ENCODE measurements around the gene MPRIP. TPM values are rescaled to one million over a fixed set of nuclear protein-coding genes. Genes with fewer than 3 reads are reported as not detected.

Gene MPRIP
- total RNA-seq, 1 donor from 2014 or later: 345 TPM

DNA sequence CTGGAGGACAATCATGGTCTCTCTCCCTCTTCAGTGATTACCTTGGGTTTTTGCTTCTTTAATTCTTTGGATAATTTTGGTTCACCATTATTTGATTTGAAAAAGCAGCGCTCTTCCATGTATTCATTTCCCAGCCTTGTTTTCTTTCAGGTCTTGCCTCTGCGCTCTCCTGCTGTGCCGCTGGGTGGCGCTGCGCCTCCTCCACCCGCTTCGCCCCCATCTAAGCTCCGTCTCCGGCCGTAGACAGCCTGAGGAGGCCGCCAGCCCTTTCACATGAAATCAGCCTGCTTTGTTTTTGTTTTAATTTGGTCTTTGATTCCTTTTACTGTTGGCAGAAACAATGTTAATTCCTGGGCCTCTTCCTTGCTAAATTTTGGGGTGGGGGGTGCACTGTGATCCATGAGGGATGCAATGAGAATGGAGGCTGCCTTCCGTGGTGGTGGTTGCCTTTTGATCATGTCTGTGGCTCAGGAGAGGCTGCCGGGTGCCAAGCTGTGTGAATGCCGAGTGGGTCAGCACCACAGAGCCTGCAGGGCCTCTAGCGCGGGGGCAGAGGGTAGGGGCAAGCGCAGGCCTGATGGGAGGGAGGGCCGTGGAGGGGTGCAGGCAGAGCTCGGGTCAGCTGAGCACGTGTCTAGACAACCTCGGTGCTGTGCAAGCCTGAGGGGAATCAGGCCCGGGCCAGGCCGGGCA is 99.7 kb downstream of the MPRIP start:
- Mint-ChIP-seq H3K4me1 (ENCODE audit: low read depth) (peaks cover 26% of the 10 kb centered on the region), H3K27me3 (ENCODE audit: low read depth) (no peaks in the 10 kb centered on the region), H3K27ac (ENCODE audit: unreplicated experiment) (peak overlapping the region; percentile 2), H3K4me3 (ENCODE audit: unreplicated experiment) (no peak overlapping the region), H3K9me3 (ENCODE audit: low read depth) (no peaks in the 10 kb centered on the region), H3K36me3 (ENCODE audit: low read depth) (peaks cover 38% of the 10 kb centered on the region)
- TF ChIP-seq, protein P1, sequence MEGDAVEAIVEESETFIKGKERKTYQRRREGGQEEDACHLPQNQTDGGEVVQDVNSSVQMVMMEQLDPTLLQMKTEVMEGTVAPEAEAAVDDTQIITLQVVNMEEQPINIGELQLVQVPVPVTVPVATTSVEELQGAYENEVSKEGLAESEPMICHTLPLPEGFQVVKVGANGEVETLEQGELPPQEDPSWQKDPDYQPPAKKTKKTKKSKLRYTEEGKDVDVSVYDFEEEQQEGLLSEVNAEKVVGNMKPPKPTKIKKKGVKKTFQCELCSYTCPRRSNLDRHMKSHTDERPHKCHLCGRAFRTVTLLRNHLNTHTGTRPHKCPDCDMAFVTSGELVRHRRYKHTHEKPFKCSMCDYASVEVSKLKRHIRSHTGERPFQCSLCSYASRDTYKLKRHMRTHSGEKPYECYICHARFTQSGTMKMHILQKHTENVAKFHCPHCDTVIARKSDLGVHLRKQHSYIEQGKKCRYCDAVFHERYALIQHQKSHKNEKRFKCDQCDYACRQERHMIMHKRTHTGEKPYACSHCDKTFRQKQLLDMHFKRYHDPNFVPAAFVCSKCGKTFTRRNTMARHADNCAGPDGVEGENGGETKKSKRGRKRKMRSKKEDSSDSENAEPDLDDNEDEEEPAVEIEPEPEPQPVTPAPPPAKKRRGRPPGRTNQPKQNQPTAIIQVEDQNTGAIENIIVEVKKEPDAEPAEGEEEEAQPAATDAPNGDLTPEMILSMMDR (IDR thresholded peaks at IDR 0.05): peak; percentile 89
- no peak for DNase-seq (ENCODE audit: low spot score)

DNA sequence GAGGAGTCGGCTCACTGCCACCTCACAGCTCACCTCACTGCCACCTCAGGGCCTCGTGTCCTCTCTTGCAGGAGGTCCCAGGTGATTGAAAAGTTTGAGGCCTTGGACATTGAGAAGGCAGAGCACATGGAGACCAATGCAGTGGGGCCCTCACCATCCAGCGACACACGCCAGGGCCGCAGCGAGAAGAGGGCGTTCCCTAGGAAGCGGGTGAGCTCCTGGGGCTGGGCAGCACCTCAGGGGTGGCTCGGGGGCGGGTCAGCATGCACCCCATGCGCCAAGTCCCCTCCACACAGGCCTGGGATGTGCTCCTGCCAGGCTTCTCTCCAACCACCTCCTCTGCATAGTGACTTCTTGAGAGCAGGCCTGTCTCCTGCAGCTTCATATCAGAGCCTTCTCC is 100.3 kb downstream of the MPRIP start:
- Mint-ChIP-seq H3K9me3 (ENCODE audit: low read depth) (no peaks in the 10 kb centered on the region), H3K27me3 (ENCODE audit: low read depth) (no peaks in the 10 kb centered on the region), H3K4me1 (ENCODE audit: low read depth) (peaks cover 26% of the 10 kb centered on the region), H3K4me3 (ENCODE audit: unreplicated experiment) (no peak overlapping the region), H3K36me3 (ENCODE audit: low read depth) (peaks cover 40% of the 10 kb centered on the region), H3K27ac (ENCODE audit: unreplicated experiment) (no peak overlapping the region)
- TF ChIP-seq, protein P1 (IDR thresholded peaks at IDR 0.05): no peak
- DNase-seq (ENCODE audit: low spot score): no peak

DNA sequence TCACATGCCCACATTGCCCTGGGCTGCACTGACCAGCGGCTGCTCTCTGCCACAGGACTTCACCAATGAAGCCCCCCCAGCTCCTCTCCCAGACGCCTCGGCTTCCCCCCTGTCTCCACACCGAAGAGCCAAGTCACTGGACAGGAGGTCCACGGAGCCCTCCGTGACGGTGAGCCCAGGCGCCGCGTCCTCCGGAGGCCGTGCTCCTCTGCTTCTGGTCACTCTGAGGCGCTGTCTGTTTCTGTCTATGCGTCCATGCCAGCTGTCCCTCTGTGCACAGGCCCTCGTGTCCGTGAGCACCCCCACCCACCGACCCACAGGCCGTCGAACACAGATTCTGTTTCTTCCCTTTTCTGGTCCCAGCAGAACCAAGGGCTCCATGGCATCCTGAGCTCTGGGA is 101.2 kb downstream of the MPRIP start:
- no peak overlapping the region for H3K27ac Mint-ChIP-seq (ENCODE audit: unreplicated experiment)
- no peaks in the 10 kb centered on the region for H3K9me3 Mint-ChIP-seq (ENCODE audit: low read depth)
- peaks cover 26% of the 10 kb centered on the region for H3K4me1 Mint-ChIP-seq (ENCODE audit: low read depth)
- H3K4me3 Mint-ChIP-seq (ENCODE audit: unreplicated experiment): no peak overlapping the region
- no peaks in the 10 kb centered on the region for H3K27me3 Mint-ChIP-seq (ENCODE audit: low read depth)
- TF ChIP-seq, protein P1 (IDR thresholded peaks at IDR 0.05): no peak
- H3K36me3 Mint-ChIP-seq (ENCODE audit: low read depth): peaks cover 42% of the 10 kb centered on the region
- DNase-seq (ENCODE audit: low spot score): no peak

DNA sequence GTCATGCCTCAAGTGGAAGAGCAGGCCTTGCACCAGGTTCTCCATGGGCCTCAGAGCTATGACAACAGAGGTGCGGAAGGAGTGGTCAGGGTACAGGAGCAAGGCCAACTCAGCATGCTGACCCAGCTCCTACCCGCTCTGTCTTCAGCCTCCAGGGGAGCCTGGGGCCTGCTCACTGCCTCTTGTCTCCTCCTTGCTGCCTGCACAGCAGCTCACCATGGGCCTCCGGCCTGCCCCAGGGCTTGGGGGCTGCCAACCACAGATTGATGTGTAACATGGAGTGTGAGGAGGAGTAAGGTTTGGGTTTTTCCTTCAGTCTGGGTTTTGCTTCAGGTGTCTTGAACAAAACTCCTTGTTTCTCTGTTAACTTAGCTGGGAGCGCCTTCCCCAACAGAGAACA is 101.8 kb downstream of the MPRIP start:
- Mint-ChIP-seq H3K4me1 (ENCODE audit: low read depth) (peaks cover 26% of the 10 kb centered on the region), H3K27ac (ENCODE audit: unreplicated experiment) (no peak overlapping the region), H3K27me3 (ENCODE audit: low read depth) (no peaks in the 10 kb centered on the region), H3K9me3 (ENCODE audit: low read depth) (no peaks in the 10 kb centered on the region), H3K4me3 (ENCODE audit: unreplicated experiment) (no peak overlapping the region), H3K36me3 (ENCODE audit: low read depth) (peaks cover 40% of the 10 kb centered on the region)
- TF ChIP-seq, protein P1 (IDR thresholded peaks at IDR 0.05): no peak
- no peak for DNase-seq (ENCODE audit: low spot score)

DNA sequence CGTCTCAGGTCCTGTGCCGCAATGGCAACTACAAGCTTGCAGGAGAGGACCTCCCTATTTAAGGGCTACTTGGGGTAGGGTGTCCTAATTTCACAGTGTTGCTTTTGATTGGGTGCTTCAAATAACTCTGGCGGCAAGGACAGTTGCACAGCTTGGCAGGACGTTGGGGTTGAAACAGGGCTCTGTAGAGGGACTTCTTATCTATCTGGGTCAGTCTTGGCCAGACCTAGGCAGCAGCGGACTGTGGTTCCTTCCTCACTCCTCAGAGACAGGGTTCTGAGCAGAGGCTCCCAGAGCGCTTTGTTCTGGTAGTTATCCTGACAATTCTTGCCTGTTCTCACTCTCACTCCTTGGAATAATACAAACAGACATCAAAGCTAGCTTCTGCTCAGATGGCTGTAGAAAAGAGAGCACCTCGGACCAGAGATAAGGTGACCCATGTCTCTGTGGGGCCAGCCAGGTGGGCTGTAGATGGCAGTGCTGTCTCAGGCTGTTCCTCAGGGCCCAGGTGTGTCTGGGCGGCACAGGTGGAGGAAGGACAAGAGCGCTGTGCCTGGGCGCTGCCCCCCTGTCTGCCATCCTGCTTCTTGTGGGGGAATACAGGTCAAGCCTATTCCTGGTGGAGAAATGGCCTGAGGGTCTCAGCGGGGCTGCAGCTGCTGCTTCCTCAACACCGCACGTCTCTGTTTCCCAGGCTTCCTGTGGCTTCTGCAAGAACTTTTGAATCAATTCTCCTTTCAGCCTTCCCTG is 102.8 kb downstream of the MPRIP start:
- peaks cover 43% of the 10 kb centered on the region for H3K36me3 Mint-ChIP-seq (ENCODE audit: low read depth)
- H3K4me1 Mint-ChIP-seq (ENCODE audit: low read depth): peaks cover 21% of the 10 kb centered on the region
- H3K9me3 Mint-ChIP-seq (ENCODE audit: low read depth): no peaks in the 10 kb centered on the region
- H3K27ac Mint-ChIP-seq (ENCODE audit: unreplicated experiment): no peak overlapping the region
- DNase-seq (ENCODE audit: low spot score): no peak
- TF ChIP-seq, protein P1 (IDR thresholded peaks at IDR 0.05): no peak
- H3K27me3 Mint-ChIP-seq (ENCODE audit: low read depth): no peaks in the 10 kb centered on the region
- H3K4me3 Mint-ChIP-seq (ENCODE audit: unreplicated experiment): no peak overlapping the region

Measured in chondrocyte (in vitro differentiated cells).